IMR-90 (cell line): ENCODE data around the gene ANKRD45. TPM values are rescaled to one million over a fixed set of nuclear protein-coding genes. Genes with fewer than 3 reads are reported as not detected.
A peak's percentile ranks its signal among the peaks of the same experiment; 100 is the strongest.

Experiments
- ATAC-seq: fragments of 200-7000 bp; cut with Tn5 transposase; 2 replicates; pipeline ENCODE4 v1.9.1; 2020; ENCODE audit warnings: low read depth, mild to moderate bottlenecking, moderate library complexity
- Bru-seq: library from RNA; stranded (reverse); fragments of 400-500 nt; gene quantifications from one replicate; lab custom pipeline; 2021; lab: Mats Ljungman, UMichigan
- BruChase-seq, 2 experiments: library from RNA; stranded (reverse); fragments of 400-500 nt; gene quantifications; one replicate each; lab custom pipeline; 2021; lab: Mats Ljungman, UMichigan
- BruUV-seq: library from RNA; stranded (reverse); fragments of 400-500 nt; replicated peaks from 2 replicates; lab custom pipeline; 2021; lab: Mats Ljungman, UMichigan
- CTCF ChIA-PET: fragments of 300-600 bp; formaldehyde crosslinking; extraction: SDS; loops from one replicate; lab custom pipeline; 2021; ENCODE audit warnings: antibody characterized with exemption; lab: Yijun Ruan, JAX
- POLR2A ChIA-PET: fragments of 300-600 bp; sonication (Branson Sonifier 250); formaldehyde crosslinking; loops from one replicate; lab custom pipeline; 2022; ENCODE audit warnings: antibody characterized with exemption; ENCODE audit not compliant: unreplicated experiment; lab: Charles Lee
- DNase-seq: peaks from one replicate; pipeline ENCODE4 v3.0.0; 2013
- H2AFZ ChIP-seq: replicated peaks from 2 replicates; pipeline ENCODE3; 2013; ENCODE audit warnings: low read length, mild to moderate bottlenecking; ENCODE audit not compliant: poor library complexity
- H2AK5ac ChIP-seq: 2 replicates; pipeline ENCODE4 v1.6.1; 2013; ENCODE audit warnings: low read depth, low read length, inconsistent platforms
- H2AK9ac ChIP-seq: replicated peaks from 2 replicates; pipeline ENCODE3; 2013; ENCODE audit warnings: mild to moderate bottlenecking, low read depth, low read length, moderate library complexity; ENCODE audit not compliant: poor library complexity
- H2BK120ac ChIP-seq: 2 replicates; pipeline ENCODE4 v1.6.1; 2013; ENCODE audit warnings: low read depth, low read length, inconsistent platforms
- H2BK15ac ChIP-seq: 3 replicates; pipeline ENCODE4 v1.6.1; 2013; ENCODE audit warnings: low read depth, low read length, inconsistent platforms
- H2BK20ac ChIP-seq: 2 replicates; pipeline ENCODE4 v1.6.1; 2013; ENCODE audit warnings: low read depth, mild to moderate bottlenecking, inconsistent platforms, low read length, moderate library complexity
- H2BK5ac ChIP-seq: 2 replicates; pipeline ENCODE4 v1.6.1; 2013; ENCODE audit warnings: mild to moderate bottlenecking, low read depth, low read length, inconsistent platforms; ENCODE audit not compliant: poor library complexity, severe bottlenecking
- H3K14ac ChIP-seq: replicated peaks from 2 replicates; pipeline ENCODE4 v1.6.1; 2013; ENCODE audit warnings: low read depth, low read length, inconsistent platforms
- H3K18ac ChIP-seq: 2 replicates; pipeline ENCODE4 v1.6.1; 2013; ENCODE audit warnings: low read depth, low read length, control low read depth
- H3K23ac ChIP-seq: 2 replicates; pipeline ENCODE4 v1.6.1; 2013; ENCODE audit warnings: low read depth, low read length, inconsistent platforms
- H3K27ac ChIP-seq: 2 replicates; pipeline ENCODE4 v1.5.1; 2013; ENCODE audit warnings: mild to moderate bottlenecking, control low read depth, low read length; ENCODE audit not compliant: insufficient read depth
- H3K27me3 ChIP-seq: 2 replicates; pipeline ENCODE4 v1.6.1; 2013; ENCODE audit warnings: low read length; ENCODE audit not compliant: control insufficient read depth, insufficient read depth
- H3K36me3 ChIP-seq: 2 replicates; pipeline ENCODE4 v1.6.1; 2013; ENCODE audit warnings: low read length, mixed read lengths; ENCODE audit not compliant: control insufficient read depth, insufficient read depth
- H3K4ac ChIP-seq: 2 replicates; pipeline ENCODE4 v1.6.1; 2013; ENCODE audit warnings: low read depth, low read length, inconsistent platforms
- H3K4me1 ChIP-seq: 2 replicates; pipeline ENCODE4 v1.6.1; 2013; ENCODE audit warnings: low read length, mixed read lengths; ENCODE audit not compliant: control insufficient read depth, insufficient read depth
- H3K4me2 ChIP-seq: 2 replicates; pipeline ENCODE4 v1.6.1; 2013; ENCODE audit warnings: low read depth, mild to moderate bottlenecking, control low read depth, low read length, moderate library complexity
- H3K4me3 ChIP-seq: 2 replicates; pipeline ENCODE4 v1.5.1; 2013; ENCODE audit warnings: low read depth, mild to moderate bottlenecking, control low read depth, low read length, moderate library complexity; ENCODE audit not compliant: insufficient read depth
- H3K56ac ChIP-seq: 2 replicates; pipeline ENCODE4 v1.6.1; 2013; ENCODE audit warnings: low read length, inconsistent platforms; ENCODE audit not compliant: insufficient read depth; ENCODE audit errors: extremely low read depth
- H3K79me1 ChIP-seq, 2 experiments: 2 replicates each; pipeline ENCODE4 v1.6.1; 2013; ENCODE audit warnings: low read length in 2 of 2, inconsistent platforms in 1 of 2, low read depth in 1 of 2
- H3K9ac ChIP-seq: 2 replicates; pipeline ENCODE4 v1.6.1; 2013; ENCODE audit warnings: low read depth, low read length, control low read depth
- H3K9me1 ChIP-seq: 2 replicates; pipeline ENCODE4 v1.6.1; 2013; ENCODE audit warnings: low read length, inconsistent platforms; ENCODE audit not compliant: insufficient read depth
- H3K9me3 ChIP-seq: 2 replicates; pipeline ENCODE4 v1.6.1; 2013; ENCODE audit warnings: low read length; ENCODE audit not compliant: control insufficient read depth, insufficient read depth
- H4K20me1 ChIP-seq: 2 replicates; pipeline ENCODE4 v1.6.1; 2013; ENCODE audit warnings: low read length, inconsistent platforms; ENCODE audit not compliant: insufficient read depth
- H4K5ac ChIP-seq: 2 replicates; pipeline ENCODE4 v1.6.1; 2013; ENCODE audit warnings: mild to moderate bottlenecking, low read depth, low read length, control low read depth
- H4K8ac ChIP-seq, 2 experiments: 2 replicates each; pipeline ENCODE4 v1.6.1; 2013; ENCODE audit warnings: low read depth in 2 of 2, low read length in 2 of 2, control low read depth in 1 of 2, inconsistent platforms in 1 of 2
- H4K91ac ChIP-seq: 2 replicates; pipeline ENCODE4 v1.6.1; 2013; ENCODE audit warnings: low read depth, low read length, inconsistent platforms; ENCODE audit not compliant: insufficient read depth
- CEBPB ChIP-seq: IDR thresholded peaks from 2 replicates; pipeline ENCODE4 v1.6.1; 2012; ENCODE audit warnings: low read depth, low read length, improper control_type of control experiment
- MAFK ChIP-seq: IDR thresholded peaks from 2 replicates; pipeline ENCODE4 v1.6.1; 2012; ENCODE audit warnings: low read depth, low read length, improper control_type of control experiment
- WGBS, 2 experiments: methylation state at CpG; one replicate each; pipeline versions ENCODE4 v1.1.5 to v1.1.7; 2013; ENCODE audit warnings: missing lambda C conversion rate in 2 of 2; ENCODE audit not compliant: insufficient read length in 1 of 2; ENCODE audit errors: extremely low coverage in 2 of 2; 5-methylcytosine and 5-hydroxymethylcytosine counted together
- dilution Hi-C: fragments of 300-500 bp; cut with HindIII; formaldehyde crosslinking; loops from one replicate; pipeline ENCODE4 v1.14.3; 2018; ENCODE audit warnings: low sequenced_read_pairs; ENCODE audit not compliant: unreplicated experiment
- in situ Hi-C: fragments of 300-500 bp; cut with MboI; formaldehyde crosslinking; loops from 3 replicates; pipeline ENCODE4 v1.14.3; 2019; ENCODE audit warnings: low sequenced_read_pairs, inconsistent platforms, mixed read lengths
- intact Hi-C: fragments of 100-400 bp; cut with micrococcal nuclease; formaldehyde crosslinking; loops from 2 replicates; pipeline ENCODE4 v1.10.0; 2022
- long read RNA-seq: library from polyadenylated mRNA; unstranded; transcript quantifications from one replicate; pipeline ENCODE4 v2.0.0, GENCODE V29; 2021; ENCODE audit not compliant: unreplicated experiment
- polyA plus RNA-seq, 3 experiments: library from polyadenylated mRNA; depleted of rRNA; stranded (reverse); fragments of >200 nt; gene quantifications; 2 replicates each; pipeline ENCODE4 v1.2.3, GENCODE V29; 2012; ENCODE audit warnings: low replicate concordance in 1 of 3
- total RNA-seq: library from RNA; depleted of rRNA; stranded (reverse); fragments of >200 nt; gene quantifications from 2 replicates; pipeline ENCODE4 v1.2.3, GENCODE V29; 2012; rRNA removed

The ANKRD45 gene
- total RNA-seq (under 0.01 TPM in 1 of 2 replicates, not detected in the other), polyA plus RNA-seq (2012; rRNA removed) (not detected in 2 replicates), Bru-seq, nascent RNA (not detected), BruChase-seq, experiment 1, labeled RNA remaining after a 6-hour chase (not detected), BruChase-seq, experiment 2, labeled RNA remaining after a 2-hour chase (percentile 14 among the genes with signal in this experiment)
- not detected in 2 replicates for polyA plus RNA-seq (2012; cell fraction: cytosol; rRNA removed)
- polyA plus RNA-seq (2012; cell fraction: nucleus; rRNA removed; ENCODE audit: low replicate concordance) = not detected in 2 replicates
- long read RNA-seq = 0 reads

- H3K9me1 ChIP-seq = no peaks in the 10 kb centered on the region
- BruUV-seq = no TSS peak
- H3K9me3 ChIP-seq = no peaks in the 10 kb centered on the region
- ChIA-PET POLR2A (no interaction called here), CTCF (no interaction called here)
- peak; percentile 4 for DNase-seq
- TF ChIP-seq CEBPB (no peak), MAFK (no peak)
- H2AFZ ChIP-seq = peak within 1 kb of the TSS; percentile 72
- no peak within 1 kb of the TSS for H3K9ac ChIP-seq
- no peak within 1 kb of the TSS for H2AK5ac ChIP-seq
- H3K4me1 ChIP-seq = no peaks in the 10 kb centered on the region
- no peak within 1 kb of the TSS for H2BK15ac ChIP-seq
- H3K23ac ChIP-seq = no peak within 1 kb of the TSS
- H3K79me1 ChIP-seq = no peaks in the 10 kb centered on the region
- WGBS, 2 experiments = 3% methylated on average over 7 of the region's 33 CpGs; no CpG with 5 or more reads in 1 of the 2 experiments
- peaks cover 15% of the 10 kb centered on the region for H3K27me3 ChIP-seq
- H2BK120ac ChIP-seq = no peak within 1 kb of the TSS
- H3K14ac ChIP-seq = no peak within 1 kb of the TSS
- in situ Hi-C loops (no loop called here), intact Hi-C loops (no loop called here), dilution Hi-C loops (no loop called here)
- no peak within 1 kb of the TSS for H2BK20ac ChIP-seq
- no peak within 1 kb of the TSS for H4K5ac ChIP-seq
- H4K8ac ChIP-seq = no peak within 1 kb of the TSS
- H2BK5ac ChIP-seq = no peak within 1 kb of the TSS
- peak; percentile 72 for ATAC-seq
- H3K18ac ChIP-seq = no peak within 1 kb of the TSS
- no peak within 1 kb of the TSS for H3K4ac ChIP-seq
- H3K27ac ChIP-seq = no peak within 1 kb of the TSS
- H3K4me3 ChIP-seq = peak within 1 kb of the TSS; percentile 26
- no peaks in the 10 kb centered on the region for H3K36me3 ChIP-seq
- no peak within 1 kb of the TSS for H3K56ac ChIP-seq
- peak within 1 kb of the TSS; percentile 51 for H3K4me2 ChIP-seq
- H4K20me1 ChIP-seq = no peaks in the 10 kb centered on the region
- H4K91ac ChIP-seq = no peak within 1 kb of the TSS
- no peak within 1 kb of the TSS for H2AK9ac ChIP-seq
Observed at GRCh38 chr1:173669491-173669941, at the start of gene ANKRD45. Gene ANKRD45 (minus strand): TSS chr1:173669851. CDS start chr1:173659418, 10,433 bp downstream.
